Fibroblast of the aortic adventitia (primary cell): ENCODE results near the gene CCDC3. TPM values are rescaled to one million over a fixed set of nuclear protein-coding genes. Genes with fewer than 3 reads are reported as not detected.

Experiments used
- DNase-seq: peaks from one replicate; pipeline ENCODE4 v3.0.0-alpha.2; 2010; ENCODE audit warnings: low read depth
- H3K4me3 ChIP-seq: 2 replicates; pipeline ENCODE4 v1.5.1; 2011; ENCODE audit warnings: low read depth, mild to moderate bottlenecking, control low read depth, low read length, moderate library complexity
- total RNA-seq: library from RNA; depleted of rRNA; stranded (reverse); fragments of >200 nt; gene quantifications from 2 replicates; pipeline ENCODE4 v1.2.3, GENCODE V29; 2012; ENCODE audit warnings: low replicate concordance
- TF ChIP-seq, protein P1 (sequence below): IDR thresholded peaks from 2 replicates; pipeline ENCODE4 v1.5.1; 2011; ENCODE audit warnings: mild to moderate bottlenecking, low read length, control low read depth, inconsistent platforms; ENCODE audit not compliant: insufficient read depth

CCDC3 gene
- 0.25 and 3.9 TPM in 2 replicates for total RNA-seq

DNA sequence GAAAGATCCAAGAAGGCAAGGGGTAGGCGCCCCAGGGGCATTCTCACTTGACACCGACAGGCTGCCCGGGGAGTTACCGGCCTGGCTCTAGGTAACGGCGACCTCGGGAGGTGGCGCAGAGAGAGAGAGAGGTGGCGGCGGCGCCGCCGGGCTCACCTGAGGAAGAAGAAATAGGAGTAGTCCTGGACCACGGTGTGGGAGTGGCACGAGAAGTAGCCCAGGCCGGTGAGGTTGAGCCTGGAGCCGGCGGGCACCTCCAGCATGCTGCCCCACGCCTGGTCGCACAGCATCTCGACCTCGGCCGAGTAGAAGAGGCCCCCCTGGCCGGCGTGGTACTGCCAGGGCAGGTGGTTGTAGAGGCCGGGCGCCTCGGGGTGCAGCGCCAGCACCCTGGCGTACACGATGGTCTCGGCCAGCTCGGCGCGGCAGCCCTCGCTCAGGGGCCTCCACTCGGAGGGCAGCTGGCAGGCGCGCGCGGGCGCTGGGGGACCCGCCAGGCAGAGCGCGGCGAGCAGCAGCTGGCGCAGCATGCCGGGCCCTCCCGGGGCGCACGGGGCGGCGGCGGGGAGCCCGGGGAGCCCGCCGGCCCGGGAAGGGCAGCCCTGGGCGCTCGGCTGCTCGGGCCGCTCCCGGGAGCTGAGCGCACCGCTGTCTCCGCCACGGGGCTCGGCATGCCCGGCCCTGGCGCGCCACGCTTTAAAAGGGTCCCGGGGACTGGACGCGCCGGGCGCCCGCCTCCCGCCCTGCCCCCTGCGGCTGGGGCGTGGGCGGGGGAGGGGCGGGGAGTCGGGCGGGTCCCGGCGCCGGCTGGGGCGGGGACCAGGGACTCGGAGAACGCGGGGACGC is at the start of gene CCDC3:
CCDC3 (minus strand) TSS at position 673 of the 846 bp plus-strand sequence; CDS start at position 530, 143 bp downstream.
- no peak within 1 kb of the TSS for H3K4me3 ChIP-seq
- TF ChIP-seq, protein P1, sequence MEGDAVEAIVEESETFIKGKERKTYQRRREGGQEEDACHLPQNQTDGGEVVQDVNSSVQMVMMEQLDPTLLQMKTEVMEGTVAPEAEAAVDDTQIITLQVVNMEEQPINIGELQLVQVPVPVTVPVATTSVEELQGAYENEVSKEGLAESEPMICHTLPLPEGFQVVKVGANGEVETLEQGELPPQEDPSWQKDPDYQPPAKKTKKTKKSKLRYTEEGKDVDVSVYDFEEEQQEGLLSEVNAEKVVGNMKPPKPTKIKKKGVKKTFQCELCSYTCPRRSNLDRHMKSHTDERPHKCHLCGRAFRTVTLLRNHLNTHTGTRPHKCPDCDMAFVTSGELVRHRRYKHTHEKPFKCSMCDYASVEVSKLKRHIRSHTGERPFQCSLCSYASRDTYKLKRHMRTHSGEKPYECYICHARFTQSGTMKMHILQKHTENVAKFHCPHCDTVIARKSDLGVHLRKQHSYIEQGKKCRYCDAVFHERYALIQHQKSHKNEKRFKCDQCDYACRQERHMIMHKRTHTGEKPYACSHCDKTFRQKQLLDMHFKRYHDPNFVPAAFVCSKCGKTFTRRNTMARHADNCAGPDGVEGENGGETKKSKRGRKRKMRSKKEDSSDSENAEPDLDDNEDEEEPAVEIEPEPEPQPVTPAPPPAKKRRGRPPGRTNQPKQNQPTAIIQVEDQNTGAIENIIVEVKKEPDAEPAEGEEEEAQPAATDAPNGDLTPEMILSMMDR, result no peak
- no peak for DNase-seq

DNA sequence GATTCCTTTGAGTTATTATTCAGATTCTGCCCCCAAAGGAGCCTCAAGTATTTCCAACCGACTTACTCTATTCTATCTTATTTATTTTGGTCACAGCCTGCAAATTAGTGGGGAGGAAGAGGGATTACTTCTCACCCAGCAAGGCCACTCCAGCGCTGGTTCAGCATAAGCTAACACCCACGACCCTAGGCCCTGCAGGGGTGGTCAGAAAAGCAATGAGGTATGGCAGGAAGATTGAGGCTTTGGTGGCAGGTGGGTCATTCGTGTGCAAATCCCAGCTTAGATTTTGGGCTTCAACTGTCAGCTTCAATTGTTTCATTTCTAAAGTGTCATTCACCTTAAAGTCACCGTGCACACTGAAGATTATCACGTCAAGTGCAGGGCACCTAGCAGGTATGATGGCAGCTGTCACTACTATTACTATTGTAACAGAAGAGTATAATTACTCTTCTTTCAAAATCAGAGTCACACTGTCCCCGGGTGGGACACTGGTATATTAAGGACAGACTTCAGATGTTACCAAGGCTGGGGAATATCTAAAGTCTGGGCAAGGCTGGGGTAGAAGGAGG is 49.7 kb upstream of the CCDC3 start:
- no peak overlapping the region for H3K4me3 ChIP-seq
- DNase-seq, result no peak
- TF ChIP-seq, protein P1, result no peak

DNA sequence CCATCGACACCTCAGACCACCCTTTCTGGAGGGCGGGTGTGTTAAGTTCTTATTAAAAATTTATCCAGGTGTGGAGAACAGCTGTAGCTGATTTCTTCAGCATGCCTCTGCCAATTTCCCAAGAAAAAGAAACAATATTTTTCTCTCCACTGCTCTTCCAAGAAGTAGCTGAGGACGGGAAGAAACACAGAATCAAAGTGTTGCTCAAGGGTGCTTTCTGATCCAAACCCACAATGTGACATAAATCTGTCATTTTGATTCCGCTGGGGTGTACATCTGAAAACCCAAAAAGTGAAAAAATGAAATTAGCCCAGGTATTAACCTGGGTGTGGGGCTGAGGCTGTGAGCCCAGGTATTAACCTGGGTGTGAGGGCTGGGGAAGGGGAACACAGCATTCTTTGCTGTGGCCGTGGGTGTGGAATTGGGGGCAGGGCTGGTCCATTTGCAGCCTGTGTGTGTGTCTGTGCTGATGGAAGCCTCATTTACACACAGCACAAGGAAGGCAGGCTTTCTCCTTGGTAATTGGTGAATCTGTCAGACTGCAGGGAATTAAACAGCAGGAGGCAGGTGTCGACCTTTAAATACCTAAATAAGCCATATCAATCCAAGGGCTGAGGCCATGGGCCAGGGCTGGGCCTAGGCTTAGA is 48.4 kb upstream of the CCDC3 start:
- no peak overlapping the region for H3K4me3 ChIP-seq
- DNase-seq, result no peak
- TF ChIP-seq, protein P1, result no peak

DNA sequence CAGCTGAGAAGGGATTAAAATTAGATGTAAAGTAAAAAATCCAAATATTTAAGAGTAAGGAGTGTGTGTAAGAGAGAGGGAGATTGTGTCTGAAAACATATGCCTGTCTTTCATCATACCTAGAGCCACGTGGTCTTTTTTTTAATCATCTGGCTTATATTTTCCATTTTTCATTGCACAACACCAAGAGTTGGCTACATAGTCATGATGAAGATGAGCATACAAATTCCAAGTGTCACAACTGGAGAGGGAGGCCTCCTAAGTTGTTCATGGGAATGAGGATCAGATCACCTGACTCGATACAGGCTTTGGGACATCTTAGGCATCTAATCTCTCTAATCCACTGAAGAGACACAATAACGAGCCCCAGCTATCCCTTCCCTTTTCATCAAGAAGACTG is 47.2 kb upstream of the CCDC3 start:
- H3K4me3 ChIP-seq, result no peak overlapping the region
- TF ChIP-seq, protein P1, result no peak
- no peak for DNase-seq

DNA sequence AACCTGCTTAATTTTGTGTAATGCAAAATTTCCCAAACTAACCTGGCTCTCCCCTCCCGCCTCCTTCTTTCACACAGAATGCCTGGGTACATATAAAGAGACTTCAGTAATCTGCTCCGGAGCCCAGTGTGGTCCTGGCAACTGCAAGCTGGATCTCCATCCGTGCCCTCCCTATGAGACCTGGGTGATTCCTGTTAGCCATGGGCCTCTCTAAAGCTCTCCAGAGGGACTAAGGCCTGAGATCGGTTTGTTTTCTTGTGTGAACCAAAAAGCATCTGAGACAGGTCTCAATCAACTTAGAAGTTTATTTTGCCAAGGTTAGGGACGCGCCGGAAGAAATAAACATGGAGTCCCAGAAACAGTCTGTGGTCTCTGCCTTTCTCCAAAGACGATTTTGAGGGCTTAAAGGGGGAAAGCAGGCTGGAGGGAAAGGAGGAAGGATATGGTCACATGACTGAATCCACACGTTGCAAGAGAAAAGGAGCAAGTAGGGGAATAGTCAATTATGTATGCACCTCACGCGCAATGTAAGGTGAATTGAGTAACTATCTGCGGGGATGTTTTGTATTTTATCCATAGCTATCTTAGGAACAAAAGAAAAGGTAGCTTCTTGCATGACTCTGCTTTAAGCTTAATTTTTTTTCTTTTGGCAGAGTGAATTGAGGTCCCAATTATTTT is 46.2 kb upstream of the CCDC3 start:
- no peak overlapping the region for H3K4me3 ChIP-seq
- TF ChIP-seq, protein P1, result no peak
- DNase-seq, result no peak

DNA sequence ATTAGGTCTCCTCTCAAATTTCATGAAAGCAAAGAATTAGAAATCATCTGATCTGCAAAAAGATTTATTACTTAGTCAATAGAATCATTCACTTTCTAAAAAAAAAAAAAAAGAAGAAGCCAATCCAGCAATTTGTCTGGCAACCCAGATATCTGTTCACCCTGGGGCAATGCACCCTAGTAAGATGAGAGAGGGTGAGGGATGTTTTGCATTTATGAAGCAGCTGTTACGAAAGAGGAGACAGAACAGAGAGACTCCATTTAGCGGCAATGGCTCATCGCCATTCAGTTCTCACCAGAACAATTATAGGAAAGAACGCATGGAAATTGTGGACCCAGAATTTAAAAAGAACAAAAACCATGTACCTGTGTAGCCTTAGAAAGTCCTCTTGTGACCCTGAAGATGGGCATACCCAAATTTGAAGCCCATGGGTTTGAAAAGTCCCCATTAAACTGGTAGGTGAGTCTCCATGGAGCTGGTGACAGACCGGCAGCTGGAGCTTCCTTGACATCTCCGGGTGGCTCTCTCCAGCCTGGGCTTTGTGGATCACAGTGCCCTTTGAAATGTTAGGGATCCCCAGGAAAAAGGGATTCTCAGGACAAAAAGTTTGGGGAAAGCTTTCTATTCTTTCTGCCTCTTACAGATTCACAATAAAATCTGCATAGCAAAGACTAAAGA is 45.5 kb upstream of the CCDC3 start:
- no peak for DNase-seq
- no peak overlapping the region for H3K4me3 ChIP-seq
- TF ChIP-seq, protein P1, result no peak
